Stomach smooth muscle (tissue), 2 donors: Measurements from ENCODE around the gene HAGH.

Experiments used
- H3K27ac ChIP-seq: one replicate; pipeline ENCODE4 v1.7.0; 2013; ENCODE audit warnings: mild to moderate bottlenecking, low read length, inconsistent platforms
- H3K27me3 ChIP-seq, 2 donors: one replicate each; pipeline ENCODE4 v1.7.0; 2013; ENCODE audit warnings: low read length in 2 of 2; ENCODE audit not compliant: insufficient read depth in 2 of 2, control insufficient read depth in 1 of 2
- H3K36me3 ChIP-seq, 2 donors: one replicate each; pipeline ENCODE4 v1.7.0; 2013; ENCODE audit warnings: low read length in 2 of 2; ENCODE audit not compliant: control insufficient read depth in 2 of 2, insufficient read depth in 2 of 2
- H3K4me1 ChIP-seq: one replicate; pipeline ENCODE4 v1.7.0; 2013; ENCODE audit warnings: low read length; ENCODE audit not compliant: control insufficient read depth, insufficient read depth
- H3K4me3 ChIP-seq, 2 donors: one replicate each; pipeline ENCODE4 v1.7.0; 2013; ENCODE audit warnings: low read length in 2 of 2
- H3K9ac ChIP-seq, 2 donors: one replicate each; pipeline ENCODE4 v1.7.0; 2013; ENCODE audit warnings: low read length in 2 of 2, mild to moderate bottlenecking in 1 of 2
- H3K9me3 ChIP-seq, 2 donors: one replicate each; pipeline ENCODE4 v1.7.0; 2013; ENCODE audit warnings: low read length in 2 of 2; ENCODE audit not compliant: control insufficient read depth in 2 of 2
- donor health status: healthy.
- donor health status: Pancreatic carcinoma.

Gene HAGH

DNA sequence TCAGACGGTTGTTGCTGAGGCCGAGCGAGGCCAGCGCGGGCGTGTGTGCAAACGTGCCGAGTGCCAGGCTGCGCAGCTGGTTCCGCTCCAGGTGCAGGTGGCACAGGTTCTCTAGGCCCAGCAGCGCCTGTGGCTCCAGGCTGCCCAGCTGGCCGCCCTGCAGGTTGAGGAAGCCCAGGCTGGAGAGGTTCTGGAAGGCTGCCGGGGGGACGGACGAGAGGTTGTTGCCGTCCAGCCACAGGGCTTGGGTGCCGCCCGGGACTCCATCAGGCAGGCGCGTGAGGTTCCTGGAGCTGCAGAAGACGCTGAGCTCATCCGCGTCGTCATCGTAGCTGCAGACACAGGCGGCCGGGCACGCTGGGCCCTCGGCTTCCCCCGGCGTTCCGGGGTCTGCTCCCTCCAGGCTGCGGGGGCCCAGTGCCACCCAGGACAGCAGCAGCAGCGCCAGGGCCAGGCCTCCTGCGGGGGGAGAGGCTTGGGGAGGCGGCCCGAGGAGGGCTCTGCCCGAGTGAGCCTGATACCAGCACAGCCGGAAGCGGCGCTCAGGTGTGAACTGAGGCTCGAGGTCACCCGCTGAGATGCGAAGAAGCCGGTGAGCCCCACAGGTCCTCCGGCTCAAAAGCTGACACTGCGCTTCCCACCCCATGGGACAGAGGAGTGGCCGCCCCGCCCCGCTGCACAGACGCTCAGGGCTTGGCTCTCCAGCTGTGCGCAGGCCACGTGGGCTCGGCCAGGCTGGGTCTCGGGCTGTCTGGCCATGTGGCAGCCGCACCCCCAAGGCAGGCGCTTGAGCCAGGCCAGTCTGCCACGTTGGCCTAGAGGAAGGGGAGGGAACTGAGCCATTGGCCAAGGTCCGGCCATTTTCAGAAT is 34.4 kb downstream of the HAGH start:
- H3K9me3 ChIP-seq = no peaks in the 10 kb centered on the region
- no peaks in the 10 kb centered on the region for H3K27me3 ChIP-seq
- no peaks in the 10 kb centered on the region for H3K4me1 ChIP-seq
- no peak overlapping the region for H3K4me3 ChIP-seq
- no peak overlapping the region for H3K9ac ChIP-seq
- H3K27ac ChIP-seq = no peak overlapping the region
- peaks cover 9 to 11% of the 10 kb centered on the region in 2 donors for H3K36me3 ChIP-seq

DNA sequence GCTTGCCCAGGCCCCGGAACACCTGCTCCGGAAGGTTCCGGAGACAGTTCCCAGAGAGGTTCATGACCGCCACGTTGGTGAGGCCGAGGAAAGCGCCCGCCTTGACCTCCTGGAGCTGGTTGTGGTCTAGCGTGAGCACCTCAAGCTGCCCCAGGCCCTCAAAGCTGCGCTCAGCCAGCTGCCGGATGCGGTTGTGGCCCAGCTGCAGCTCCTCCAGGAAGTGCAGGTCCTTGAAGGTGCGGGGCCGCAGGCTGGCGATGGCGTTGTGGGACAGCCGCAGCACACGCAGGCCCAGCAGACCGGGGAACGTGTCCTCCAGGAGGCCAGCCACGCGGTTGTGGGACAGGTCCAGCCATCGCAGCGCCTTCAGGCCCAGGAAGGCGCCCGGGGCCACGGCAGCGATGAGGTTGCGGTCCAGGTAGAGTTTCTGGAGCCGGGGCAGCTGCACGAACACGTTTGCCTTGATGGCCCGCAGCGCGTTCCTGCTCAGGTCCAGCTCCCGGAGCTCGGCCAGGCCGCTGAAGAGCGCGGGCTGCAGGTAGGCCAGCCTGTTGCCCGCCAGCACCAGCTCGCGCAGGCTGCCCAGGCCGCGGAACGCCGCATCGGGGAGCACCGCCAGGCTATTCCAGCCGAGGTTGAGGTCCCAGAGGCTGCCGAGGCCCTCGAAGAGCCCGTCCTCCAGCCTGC is 35.2 kb downstream of the HAGH start:
- Histone ChIP-seq H3K4me3 (no peak overlapping the region), H3K9ac (no peak overlapping the region), H3K36me3 (peaks cover 11 to 15% of the 10 kb centered on the region in 2 donors), H3K27ac (no peak overlapping the region), H3K9me3 (no peaks in the 10 kb centered on the region), H3K27me3 (no peaks in the 10 kb centered on the region), H3K4me1 (no peaks in the 10 kb centered on the region)

- H3K9me3 ChIP-seq = no peaks in the 10 kb centered on the region
- no peak overlapping the region for H3K27ac ChIP-seq
- H3K36me3 ChIP-seq = peaks cover 11 to 18% of the 10 kb centered on the region in 2 donors
- no peak overlapping the region for H3K4me3 ChIP-seq
- no peak overlapping the region for H3K9ac ChIP-seq
- peaks cover under 1% of the 10 kb centered on the region for H3K4me1 ChIP-seq
- H3K27me3 ChIP-seq = no peaks in the 10 kb centered on the region
Measured at GRCh38 chr16:1790611-1791255, 35.9 kb downstream of the HAGH start.

- H3K27ac ChIP-seq = no peak overlapping the region
- no peaks in the 10 kb centered on the region for H3K27me3 ChIP-seq
- peaks cover 13 to 18% of the 10 kb centered on the region in 2 donors for H3K36me3 ChIP-seq
- peaks cover 4% of the 10 kb centered on the region for H3K4me1 ChIP-seq
- H3K9ac ChIP-seq = no peak overlapping the region
- no peak overlapping the region for H3K4me3 ChIP-seq
- no peaks in the 10 kb centered on the region for H3K9me3 ChIP-seq
Measured at GRCh38 chr16:1790261-1790610, 36.4 kb downstream of the HAGH start.

DNA sequence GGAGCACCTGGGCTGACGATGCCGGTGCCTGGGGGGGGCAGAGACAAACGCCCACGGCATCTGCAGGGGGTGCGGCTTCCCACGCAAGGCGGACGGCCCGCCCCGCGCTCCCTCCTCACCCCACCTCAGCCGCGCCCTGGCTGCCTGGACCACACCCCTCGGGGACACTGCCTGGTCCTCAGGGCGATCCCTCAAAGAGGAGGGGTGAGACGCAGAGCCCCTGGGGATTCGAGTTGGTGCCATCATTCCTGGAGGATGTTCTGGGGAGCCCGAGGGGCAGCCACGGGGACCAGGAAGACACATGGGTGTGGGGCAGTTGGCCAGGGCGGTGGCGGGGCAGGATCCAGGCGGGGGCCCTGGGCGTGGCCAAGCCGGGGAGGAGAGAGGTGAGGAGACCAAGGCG is 37.0 kb downstream of the HAGH start:
- Histone ChIP-seq H3K9ac (no peak overlapping the region), H3K4me1 (peaks cover 8% of the 10 kb centered on the region), H3K9me3 (no peaks in the 10 kb centered on the region), H3K27ac (no peak overlapping the region), H3K36me3 (peaks cover 14 to 20% of the 10 kb centered on the region in 2 donors), H3K27me3 (no peaks in the 10 kb centered on the region), H3K4me3 (no peak overlapping the region)

DNA sequence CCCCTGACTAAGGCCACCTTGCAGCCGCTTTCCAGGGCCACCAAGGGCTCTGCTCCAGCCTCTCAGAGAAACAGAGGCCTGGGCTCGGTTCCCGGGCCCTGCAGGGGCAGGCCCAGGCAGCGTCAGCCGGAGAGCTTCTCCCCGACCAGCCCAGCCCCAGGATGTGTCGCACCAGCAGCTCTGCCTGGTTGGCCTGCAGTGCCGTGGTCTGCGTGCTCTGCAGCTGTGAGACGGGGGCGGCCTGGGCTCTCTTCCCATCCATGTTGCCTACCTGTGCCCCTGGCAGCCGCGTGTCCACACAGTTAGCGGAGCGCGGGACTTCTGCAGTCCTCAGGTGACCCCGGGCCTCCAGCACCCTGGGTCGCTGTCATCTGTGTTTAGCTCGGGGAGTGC is 37.9 kb downstream of the HAGH start:
- Histone ChIP-seq H3K9ac (no peak overlapping the region), H3K4me3 (no peak overlapping the region), H3K4me1 (peaks cover 14% of the 10 kb centered on the region), H3K9me3 (no peaks in the 10 kb centered on the region), H3K27ac (no peak overlapping the region), H3K36me3 (peaks cover 14 to 20% of the 10 kb centered on the region in 2 donors), H3K27me3 (no peaks in the 10 kb centered on the region)

- Histone ChIP-seq H3K9me3 (no peaks in the 10 kb centered on the region), H3K4me3 (no peak overlapping the region), H3K4me1 (peaks cover 18% of the 10 kb centered on the region), H3K36me3 (peaks cover 14 to 20% of the 10 kb centered on the region in 2 donors), H3K27me3 (no peaks in the 10 kb centered on the region), H3K9ac (no peak overlapping the region), H3K27ac (no peak overlapping the region)
Measured at GRCh38 chr16:1788095-1788707, 38.4 kb downstream of the HAGH start.

DNA sequence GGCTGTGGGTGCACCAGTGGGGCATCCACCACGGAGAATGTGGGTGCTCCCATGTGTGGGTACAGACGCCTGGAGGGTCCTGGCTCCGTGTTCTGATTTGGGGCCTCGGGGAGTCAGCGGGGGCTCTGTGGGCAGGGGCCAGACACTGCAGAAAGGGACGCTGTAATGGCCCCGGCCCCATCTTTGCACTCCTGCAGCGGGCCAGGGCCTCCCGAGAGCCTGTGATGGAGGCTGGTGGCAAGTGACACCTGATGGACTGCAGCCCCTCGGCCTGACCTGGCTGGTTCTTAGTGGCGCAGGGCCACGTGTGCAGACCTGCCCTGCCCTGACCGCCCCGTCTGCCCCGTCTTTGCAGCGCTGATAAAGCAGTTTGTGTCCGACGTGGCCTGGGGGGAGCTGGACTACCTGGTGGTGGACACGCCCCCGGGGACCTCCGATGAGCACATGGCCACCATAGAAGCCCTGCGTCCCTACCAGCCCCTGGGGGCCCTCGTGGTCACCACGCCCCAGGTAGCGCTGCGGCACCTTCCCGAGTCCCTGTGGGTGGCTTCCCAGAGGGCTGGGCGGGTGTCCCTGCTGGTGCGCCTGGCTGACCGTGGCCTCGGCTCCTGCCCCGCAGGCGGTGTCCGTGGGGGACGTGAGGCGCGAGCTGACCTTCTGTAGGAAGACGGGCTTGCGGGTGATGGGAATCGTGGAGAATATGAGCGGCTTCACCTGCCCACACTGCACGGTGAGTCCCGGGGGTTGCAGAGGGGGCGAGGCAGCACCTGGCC is 39.1 kb downstream of the HAGH start:
- Histone ChIP-seq H3K9ac (no peak overlapping the region), H3K36me3 (peaks cover 14 to 20% of the 10 kb centered on the region in 2 donors), H3K4me1 (peaks cover 19% of the 10 kb centered on the region), H3K9me3 (no peaks in the 10 kb centered on the region), H3K27ac (no peak overlapping the region), H3K4me3 (no peak overlapping the region), H3K27me3 (no peaks in the 10 kb centered on the region)

DNA sequence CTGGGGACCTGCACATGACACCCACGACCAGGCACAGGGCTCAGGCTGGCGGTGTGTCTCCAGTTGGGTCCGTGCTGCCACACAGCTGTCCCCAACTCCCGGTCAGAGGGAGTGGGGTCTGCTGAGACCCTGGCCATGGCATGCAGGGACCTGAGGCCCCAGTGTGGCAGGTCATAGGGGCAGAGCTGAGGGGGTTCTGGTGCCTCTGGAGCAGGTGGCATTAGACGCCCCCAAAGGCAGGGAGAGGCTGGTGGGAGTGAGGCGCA is 39.6 kb downstream of the HAGH start:
- peaks cover 14 to 20% of the 10 kb centered on the region in 2 donors for H3K36me3 ChIP-seq
- H3K9me3 ChIP-seq = no peaks in the 10 kb centered on the region
- no peaks in the 10 kb centered on the region for H3K27me3 ChIP-seq

More for the DNA sequence above, 39.6 kb downstream of the HAGH start:
- Histone ChIP-seq H3K4me3 (no peak overlapping the region), H3K4me1 (peaks cover 20% of the 10 kb centered on the region), H3K27ac (no peak overlapping the region), H3K9ac (no peak overlapping the region)
